Endothelial cell of umbilical vein (primary cell): ENCODE results near the gene PRDX5.

Experiments
- CTCF ChIP-seq, 2 donors: IDR thresholded peaks; 1 replicate in 1 of 2; 2 replicates in 1 of 2; pipeline ENCODE4 v1.5.1; 2011; ENCODE audit warnings: low read length in 2 of 2, mild to moderate bottlenecking in 2 of 2, moderate library complexity in 2 of 2, control low read depth in 1 of 2, inconsistent platforms in 1 of 2, low read depth in 1 of 2; ENCODE audit not compliant: insufficient read depth in 1 of 2; ENCODE audit errors: extremely low read depth in 1 of 2
- EZH2 ChIP-seq: IDR thresholded peaks from 2 replicates; pipeline ENCODE4 v1.6.1; 2012; ENCODE audit warnings: borderline replicate concordance, low read depth, mild to moderate bottlenecking, moderate library complexity, low read length, inconsistent platforms; ENCODE audit not compliant: severe bottlenecking
- POLR2A ChIP-seq: IDR thresholded peaks from 2 replicates; pipeline ENCODE4 v1.6.1; 2012; ENCODE audit warnings: low read depth, mild to moderate bottlenecking, control low read depth, low read length

- TF ChIP-seq POLR2A (no peak), CTCF (IDR thresholded peaks at IDR 0.05; ENCODE audit: extremely low read depth in 1 of 2, insufficient read depth in 1 of 2, low read depth in 1 of 2, low read length in 2 of 2) (no peak), EZH2 (no peak)
These were observed 43.7 kb downstream of the PRDX5 start for GRCh38 chr11:64361659-64362058.
